ENCODE results near the gene MICALL1. TPM values are rescaled to one million over a fixed set of nuclear protein-coding genes. Genes with fewer than 3 reads are reported as not detected.

The MICALL1 gene
- total RNA-seq, 1 donor from 2014 or later, result 29.1 TPM

DNA sequence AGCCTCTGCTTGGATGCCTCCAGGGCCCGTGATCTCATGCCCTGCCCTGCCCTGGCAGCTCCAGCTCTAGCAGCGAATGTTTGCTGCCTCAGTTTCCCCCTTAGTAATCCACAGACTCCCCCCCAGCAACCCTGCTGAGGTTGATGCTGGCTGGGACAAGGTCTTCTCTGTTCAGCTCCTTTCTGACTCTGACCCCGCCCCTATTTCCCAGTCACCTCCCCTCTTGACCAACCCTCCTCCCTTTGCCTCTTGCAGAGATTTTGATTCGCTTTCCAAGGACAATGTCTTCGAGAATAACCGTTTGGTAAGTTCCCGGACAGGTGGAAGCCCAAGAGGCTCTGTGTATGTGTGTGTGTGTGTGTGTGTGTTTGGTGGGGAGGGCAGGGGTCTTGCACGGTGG, 5.6 kb downstream of the MICALL1 start:
- peaks cover 12% of the 10 kb centered on the region for H3K4me1 Mint-ChIP-seq (ENCODE audit: low read depth)
- H3K27ac Mint-ChIP-seq, result no peak overlapping the region
- intact Hi-C loops (cut with micrococcal nuclease), result no loop called here
- no peaks in the 10 kb centered on the region for H3K9me3 Mint-ChIP-seq
- H3K36me3 Mint-ChIP-seq (ENCODE audit: low read depth), result peaks cover 3% of the 10 kb centered on the region
- H3K4me3 Mint-ChIP-seq (ENCODE audit: low read depth), result no peak overlapping the region
- DNase-seq (ENCODE audit: low spot score), result no peak
- no peaks in the 10 kb centered on the region for H3K27me3 Mint-ChIP-seq (ENCODE audit: low read depth)

DNA sequence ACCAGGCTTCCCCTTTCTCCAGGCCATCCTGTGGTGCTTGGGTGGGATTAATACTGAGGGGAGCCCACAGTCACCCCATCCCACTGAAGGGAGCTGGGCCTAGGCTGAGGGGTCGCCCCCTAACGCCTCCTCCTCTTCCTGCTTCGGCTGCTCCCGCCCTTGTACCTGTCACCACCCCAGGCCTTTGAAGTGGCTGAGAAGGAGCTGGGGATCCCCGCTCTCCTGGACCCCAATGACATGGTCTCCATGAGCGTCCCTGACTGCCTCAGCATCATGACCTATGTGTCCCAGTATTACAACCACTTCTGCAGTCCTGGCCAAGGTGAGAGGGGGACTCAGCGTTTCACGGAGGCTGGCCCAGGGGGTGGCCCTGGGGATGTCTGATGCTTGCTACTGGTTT, 6.1 kb downstream of the MICALL1 start:
- Mint-ChIP-seq H3K27ac (no peak overlapping the region), H3K27me3 (ENCODE audit: low read depth) (no peaks in the 10 kb centered on the region), H3K9me3 (no peaks in the 10 kb centered on the region), H3K36me3 (ENCODE audit: low read depth) (peaks cover 3% of the 10 kb centered on the region), H3K4me1 (ENCODE audit: low read depth) (peaks cover 8% of the 10 kb centered on the region), H3K4me3 (ENCODE audit: low read depth) (no peak overlapping the region)
- no peak for DNase-seq (ENCODE audit: low spot score)
- intact Hi-C loops (cut with micrococcal nuclease), result no loop called here

DNA sequence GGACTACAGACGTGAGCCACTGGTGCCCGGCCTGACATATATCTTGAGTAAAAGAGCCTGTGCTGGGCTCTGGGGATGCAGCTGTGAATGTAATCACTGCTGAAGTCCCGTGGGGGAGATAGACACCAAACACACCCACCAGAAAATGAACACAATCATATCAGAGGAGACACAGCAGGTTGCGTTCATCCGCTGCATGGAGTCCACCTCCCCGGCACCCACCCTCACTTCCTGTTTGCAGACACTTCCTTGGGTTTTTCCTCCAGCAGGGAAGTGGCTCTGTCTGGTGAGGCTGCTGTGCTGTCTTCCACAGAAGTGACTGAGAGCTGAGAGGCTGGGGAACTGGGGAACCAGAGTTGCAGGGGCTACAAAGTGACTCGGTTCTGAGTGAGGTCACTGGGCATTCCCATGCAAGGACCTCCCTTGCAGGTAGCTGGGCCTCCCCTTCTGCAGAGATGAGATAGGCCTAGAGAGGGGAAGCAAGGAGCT, 7.2 kb downstream of the MICALL1 start:
- peaks cover 3% of the 10 kb centered on the region for H3K36me3 Mint-ChIP-seq (ENCODE audit: low read depth)
- H3K9me3 Mint-ChIP-seq, result no peaks in the 10 kb centered on the region
- H3K4me1 Mint-ChIP-seq (ENCODE audit: low read depth), result no peaks in the 10 kb centered on the region
- intact Hi-C loops (cut with micrococcal nuclease), result no loop called here
- H3K4me3 Mint-ChIP-seq (ENCODE audit: low read depth), result no peak overlapping the region
- DNase-seq (ENCODE audit: low spot score), result no peak
- no peak overlapping the region for H3K27ac Mint-ChIP-seq
- no peaks in the 10 kb centered on the region for H3K27me3 Mint-ChIP-seq (ENCODE audit: low read depth)

DNA sequence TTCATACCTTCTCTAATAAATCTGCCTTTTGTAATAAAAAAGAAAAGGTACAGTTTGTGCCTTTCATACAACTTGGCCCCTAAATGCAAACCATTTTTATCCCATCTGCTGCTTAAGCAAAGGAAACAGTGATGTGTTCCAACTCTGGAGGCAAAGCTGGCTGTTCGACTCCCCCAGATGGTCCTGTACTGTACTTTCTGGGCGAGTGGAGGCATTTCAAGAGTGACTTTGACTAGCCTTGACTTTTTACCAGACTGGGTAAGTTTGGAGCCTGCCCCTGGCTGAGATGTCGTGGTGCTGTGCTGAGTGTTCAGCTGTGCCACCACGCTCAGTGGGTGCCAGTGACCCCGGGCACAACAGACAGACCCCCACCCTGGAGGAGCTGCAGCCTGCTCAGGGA, 10.2 kb downstream of the MICALL1 start:
- Mint-ChIP-seq H3K27ac (no peak overlapping the region), H3K36me3 (ENCODE audit: low read depth) (peaks cover 7% of the 10 kb centered on the region), H3K4me1 (ENCODE audit: low read depth) (peaks cover 5% of the 10 kb centered on the region), H3K9me3 (no peaks in the 10 kb centered on the region), H3K4me3 (ENCODE audit: low read depth) (no peak overlapping the region), H3K27me3 (ENCODE audit: low read depth) (no peaks in the 10 kb centered on the region)
- DNase-seq (ENCODE audit: low spot score), result no peak
- intact Hi-C loops (cut with micrococcal nuclease), result no loop called here

DNA sequence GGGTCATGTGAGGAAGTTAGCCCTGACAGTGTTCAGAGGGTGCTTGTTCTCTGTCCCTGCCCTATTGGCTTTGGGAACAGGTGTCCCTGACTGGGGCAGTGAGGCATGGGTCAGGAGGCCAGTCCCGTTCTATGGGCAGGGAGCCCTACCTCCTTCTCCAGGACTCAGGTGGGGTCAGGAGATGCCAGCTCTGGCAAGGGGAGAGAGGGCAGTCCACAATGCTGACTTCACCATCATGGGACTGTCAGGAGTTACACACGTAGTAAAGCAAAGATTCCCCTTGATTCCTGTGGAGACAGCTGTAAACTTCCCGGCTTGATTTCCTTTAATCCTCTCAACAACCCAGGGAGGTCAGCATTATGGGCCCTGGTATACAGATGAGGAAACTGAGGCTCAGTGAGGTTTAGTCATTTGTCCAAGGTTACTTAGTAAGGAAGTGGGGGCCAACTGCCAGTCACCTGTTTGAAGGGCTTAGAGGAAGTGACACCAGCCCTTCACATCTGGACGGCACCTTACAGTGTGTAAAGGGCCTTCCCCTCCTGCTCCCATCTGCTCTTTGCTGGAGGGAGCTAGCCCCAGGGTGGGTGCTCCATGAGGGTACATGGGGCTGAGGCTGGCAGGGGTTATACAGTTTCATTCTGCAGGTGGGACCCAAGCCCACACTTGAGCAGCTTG, 11.9 kb downstream of the MICALL1 start:
- Mint-ChIP-seq H3K27ac (no peak overlapping the region), H3K9me3 (no peaks in the 10 kb centered on the region), H3K4me1 (ENCODE audit: low read depth) (peaks cover 5% of the 10 kb centered on the region), H3K4me3 (ENCODE audit: low read depth) (no peak overlapping the region), H3K36me3 (ENCODE audit: low read depth) (peaks cover 10% of the 10 kb centered on the region), H3K27me3 (ENCODE audit: low read depth) (no peaks in the 10 kb centered on the region)
- no peak for DNase-seq (ENCODE audit: low spot score)
- intact Hi-C loops (cut with micrococcal nuclease), result no loop called here

DNA sequence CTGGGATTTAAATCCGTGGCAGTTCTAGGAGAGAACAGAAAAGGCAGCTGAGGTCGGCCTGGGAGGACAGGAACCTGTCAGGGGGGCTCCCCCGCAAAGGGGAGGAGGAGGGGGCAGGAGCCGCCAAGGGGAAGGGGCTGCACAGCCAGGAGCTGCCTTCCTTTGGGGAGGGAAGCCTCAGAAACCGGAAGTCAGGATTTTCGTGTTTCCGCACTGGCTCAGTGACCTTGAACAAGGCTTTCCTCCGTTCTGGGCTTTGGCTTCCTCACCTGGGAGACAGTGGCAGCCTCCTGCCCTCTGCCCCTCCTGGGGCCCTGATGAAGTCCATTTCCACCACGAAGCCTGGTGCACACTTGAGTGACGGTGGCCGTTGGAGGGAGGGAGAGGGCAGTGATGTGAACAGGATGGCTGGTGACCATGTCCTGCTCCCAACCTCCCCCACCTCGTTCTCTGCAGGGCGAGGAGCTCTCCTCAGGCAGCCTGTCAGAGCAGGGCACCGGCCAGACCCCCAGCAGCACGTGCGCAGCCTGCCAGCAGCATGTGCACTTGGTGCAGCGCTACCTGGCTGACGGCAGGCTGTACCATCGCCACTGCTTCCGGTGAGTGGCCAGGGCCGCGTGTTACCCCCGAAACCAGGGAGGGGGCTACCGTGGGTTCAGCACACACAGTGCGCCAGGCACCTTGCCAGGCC, 12.6 kb downstream of the MICALL1 start:
- Mint-ChIP-seq H3K9me3 (no peaks in the 10 kb centered on the region), H3K36me3 (ENCODE audit: low read depth) (peaks cover 11% of the 10 kb centered on the region), H3K4me1 (ENCODE audit: low read depth) (peaks cover 5% of the 10 kb centered on the region), H3K27ac (no peak overlapping the region), H3K4me3 (ENCODE audit: low read depth) (no peak overlapping the region), H3K27me3 (ENCODE audit: low read depth) (no peaks in the 10 kb centered on the region)
- DNase-seq (ENCODE audit: low spot score), result no peak
- intact Hi-C loops (cut with micrococcal nuclease), result no loop called here

DNA sequence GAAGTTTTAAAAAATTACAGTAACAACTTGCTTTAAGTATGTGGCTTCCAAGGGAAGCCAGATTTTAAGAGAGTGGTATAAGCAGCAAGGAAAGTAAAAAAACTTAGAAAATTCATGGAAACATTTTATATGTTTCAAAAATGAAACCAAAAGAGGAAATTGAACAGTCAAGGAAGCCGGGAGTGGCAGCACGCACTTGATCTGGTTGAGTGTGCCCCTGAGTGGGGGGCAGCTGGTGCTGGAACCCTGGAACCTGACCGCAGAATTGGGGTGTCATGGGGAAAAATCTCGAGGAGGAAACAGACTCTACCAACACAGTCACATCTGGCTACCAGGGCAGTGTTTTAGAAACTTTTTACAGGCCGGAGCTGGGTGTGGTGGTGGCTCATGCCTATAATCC, 14.0 kb downstream of the MICALL1 start:
- DNase-seq (ENCODE audit: low spot score), result no peak
- Mint-ChIP-seq H3K9me3 (no peaks in the 10 kb centered on the region), H3K27me3 (ENCODE audit: low read depth) (no peaks in the 10 kb centered on the region), H3K4me3 (ENCODE audit: low read depth) (peak overlapping the region; percentile 47), H3K4me1 (ENCODE audit: low read depth) (peaks cover 5% of the 10 kb centered on the region), H3K27ac (peak overlapping the region; percentile 82), H3K36me3 (ENCODE audit: low read depth) (peaks cover 11% of the 10 kb centered on the region)
- intact Hi-C loops (cut with micrococcal nuclease), result no loop called here

DNA sequence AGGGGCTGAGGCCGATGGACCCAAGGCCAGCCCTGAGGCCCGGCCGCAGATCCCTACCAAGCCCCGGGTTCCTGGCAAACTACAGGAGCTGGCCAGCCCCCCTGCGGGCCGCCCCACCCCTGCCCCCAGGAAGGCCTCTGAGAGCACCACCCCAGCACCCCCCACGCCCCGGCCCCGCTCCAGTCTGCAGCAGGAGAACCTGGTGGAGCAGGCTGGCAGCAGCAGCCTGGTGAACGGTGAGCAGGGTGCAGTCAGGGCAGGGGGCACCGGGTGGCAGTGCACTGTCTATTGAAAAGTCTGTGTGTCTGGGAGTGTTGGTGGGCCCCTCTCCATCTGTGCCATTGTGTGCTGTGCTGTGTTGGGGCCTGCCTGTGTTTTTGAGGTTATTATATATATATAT, 16.1 kb downstream of the MICALL1 start:
- H3K36me3 Mint-ChIP-seq (ENCODE audit: low read depth), result peaks cover 11% of the 10 kb centered on the region
- H3K27ac Mint-ChIP-seq, result no peak overlapping the region
- no peaks in the 10 kb centered on the region for H3K27me3 Mint-ChIP-seq (ENCODE audit: low read depth)
- no peak for DNase-seq (ENCODE audit: low spot score)
- intact Hi-C loops (cut with micrococcal nuclease), result no loop called here
- H3K9me3 Mint-ChIP-seq, result no peaks in the 10 kb centered on the region
- peaks cover 5% of the 10 kb centered on the region for H3K4me1 Mint-ChIP-seq (ENCODE audit: low read depth)
- no peak overlapping the region for H3K4me3 Mint-ChIP-seq (ENCODE audit: low read depth)

DNA sequence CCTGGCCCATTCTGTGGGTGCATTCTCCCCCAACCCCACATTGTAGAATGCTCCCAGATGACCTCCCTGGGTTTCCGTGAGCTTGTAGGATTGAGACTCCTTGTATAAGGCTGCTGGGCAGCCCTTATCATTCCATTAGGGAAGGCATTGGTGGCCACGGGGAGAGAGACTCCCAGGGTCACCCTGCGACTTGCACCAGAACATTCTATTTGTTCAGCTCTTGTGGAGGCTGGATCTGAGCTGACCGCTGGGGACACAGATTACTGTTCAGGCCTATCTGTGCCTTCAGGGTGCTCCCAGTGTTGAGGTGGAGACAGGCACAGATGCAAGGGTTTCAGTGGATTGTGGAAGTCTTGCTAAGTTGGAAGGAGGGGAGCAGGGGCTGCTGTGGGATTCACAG, 17.8 kb downstream of the MICALL1 start:
- Mint-ChIP-seq H3K4me1 (ENCODE audit: low read depth) (peaks cover 5% of the 10 kb centered on the region), H3K27me3 (ENCODE audit: low read depth) (no peaks in the 10 kb centered on the region), H3K27ac (no peak overlapping the region), H3K4me3 (ENCODE audit: low read depth) (no peak overlapping the region), H3K9me3 (no peaks in the 10 kb centered on the region), H3K36me3 (ENCODE audit: low read depth) (peaks cover 16% of the 10 kb centered on the region)
- no peak for DNase-seq (ENCODE audit: low spot score)
- intact Hi-C loops (cut with micrococcal nuclease), result no loop called here

DNA sequence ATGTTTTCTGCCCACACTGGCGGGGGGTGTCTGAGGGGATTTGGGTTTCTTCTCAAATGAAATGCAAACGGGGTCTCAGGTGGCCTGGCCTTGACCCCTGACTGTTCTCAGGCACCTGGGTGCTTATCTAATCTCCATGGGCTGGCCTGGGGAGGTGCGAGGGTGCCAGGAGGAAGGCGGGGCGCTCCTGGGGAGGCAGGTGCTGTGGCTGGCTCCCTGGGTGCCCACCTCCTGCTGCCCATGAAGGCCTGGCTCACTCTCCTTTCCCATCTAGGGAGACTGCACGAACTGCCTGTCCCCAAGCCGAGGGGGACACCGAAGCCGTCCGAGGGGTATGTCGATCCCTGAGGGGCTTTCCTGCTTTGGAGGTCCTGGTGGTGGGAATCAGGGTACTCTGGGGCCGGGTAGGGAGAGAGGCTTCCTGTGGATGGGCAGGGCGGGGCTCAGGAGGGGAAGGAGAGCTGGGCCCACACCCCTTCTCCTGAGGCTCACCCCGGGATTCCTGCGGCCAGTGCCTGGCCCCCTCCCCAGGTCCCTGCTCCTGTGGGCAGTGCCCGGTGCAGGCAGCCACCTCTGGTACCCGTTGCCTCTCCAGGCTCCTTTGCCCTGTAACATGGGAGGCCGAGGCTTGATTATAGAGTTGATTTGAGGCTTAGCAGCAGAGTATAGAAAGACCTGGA, 18.4 kb downstream of the MICALL1 start:
- intact Hi-C loops (cut with micrococcal nuclease), result no loop called here
- Mint-ChIP-seq H3K4me1 (ENCODE audit: low read depth) (peaks cover 5% of the 10 kb centered on the region), H3K27me3 (ENCODE audit: low read depth) (no peaks in the 10 kb centered on the region), H3K36me3 (ENCODE audit: low read depth) (peaks cover 19% of the 10 kb centered on the region), H3K9me3 (no peaks in the 10 kb centered on the region), H3K4me3 (ENCODE audit: low read depth) (no peak overlapping the region), H3K27ac (no peak overlapping the region)
- no peak for DNase-seq (ENCODE audit: low spot score)

DNA sequence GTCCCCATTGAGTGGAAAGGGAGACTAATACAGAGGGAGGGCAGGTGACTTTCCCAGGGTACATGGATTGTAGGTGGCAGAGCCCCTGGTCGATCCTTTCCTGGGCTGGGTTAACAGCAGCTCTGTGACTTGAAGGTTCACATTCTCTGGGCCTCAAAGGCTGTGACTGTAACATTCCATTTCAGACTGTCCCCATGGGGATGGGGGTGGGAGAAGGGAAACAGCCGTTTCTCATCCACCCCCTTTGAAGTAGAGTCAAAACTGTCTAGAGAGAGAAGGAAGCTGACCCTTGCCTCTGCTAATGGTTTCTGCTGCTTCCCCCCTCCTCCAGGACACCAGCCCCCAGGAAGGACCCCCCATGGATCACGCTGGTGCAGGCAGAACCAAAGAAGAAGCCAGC, 19.2 kb downstream of the MICALL1 start:
- Mint-ChIP-seq H3K36me3 (ENCODE audit: low read depth) (peaks cover 14% of the 10 kb centered on the region), H3K4me3 (ENCODE audit: low read depth) (no peak overlapping the region), H3K9me3 (no peaks in the 10 kb centered on the region), H3K4me1 (ENCODE audit: low read depth) (no peaks in the 10 kb centered on the region), H3K27ac (no peak overlapping the region), H3K27me3 (ENCODE audit: low read depth) (no peaks in the 10 kb centered on the region)
- intact Hi-C loops (cut with micrococcal nuclease), result no loop called here
- DNase-seq (ENCODE audit: low spot score), result no peak

DNA sequence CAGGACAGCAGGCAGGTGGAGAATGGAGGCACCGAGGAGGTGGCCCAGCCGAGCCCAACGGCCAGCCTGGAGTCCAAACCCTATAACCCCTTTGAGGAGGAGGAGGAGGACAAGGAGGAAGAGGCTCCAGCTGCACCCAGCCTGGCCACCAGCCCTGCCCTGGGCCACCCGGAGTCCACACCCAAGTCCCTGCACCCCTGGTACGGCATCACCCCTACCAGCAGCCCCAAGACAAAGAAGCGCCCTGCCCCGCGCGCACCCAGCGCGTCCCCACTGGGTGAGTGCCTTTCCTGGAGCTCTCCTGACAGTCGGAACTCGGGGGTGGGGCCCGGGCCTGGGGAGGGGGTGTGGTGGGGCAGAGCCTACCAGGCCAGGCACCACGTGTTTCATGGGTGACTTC, 19.7 kb downstream of the MICALL1 start:
- intact Hi-C loops (cut with micrococcal nuclease), result no loop called here

DNA sequence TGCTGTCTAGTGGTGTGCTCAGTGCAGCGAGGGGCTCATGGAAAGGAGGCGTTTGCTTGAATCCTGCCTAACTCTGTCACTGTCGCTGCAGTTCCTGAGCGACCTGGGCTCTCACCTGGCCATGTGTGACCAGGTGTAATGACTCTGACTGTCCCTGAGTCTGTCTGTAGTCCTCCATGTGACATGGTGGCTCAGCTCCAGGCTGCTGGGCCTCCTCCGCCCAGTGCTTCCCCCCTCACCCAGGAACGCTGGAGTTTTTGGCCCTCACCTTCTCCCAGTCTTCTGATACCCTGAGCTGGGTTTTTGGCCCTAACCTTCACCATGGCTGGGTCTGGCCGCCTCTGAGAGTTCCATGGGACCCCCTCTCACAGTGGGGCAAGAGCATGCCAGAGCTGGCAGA, 20.3 kb downstream of the MICALL1 start:
- no peak for DNase-seq (ENCODE audit: low spot score)
- intact Hi-C loops (cut with micrococcal nuclease), result no loop called here
- Mint-ChIP-seq H3K36me3 (ENCODE audit: low read depth) (peaks cover 14% of the 10 kb centered on the region), H3K27me3 (ENCODE audit: low read depth) (no peaks in the 10 kb centered on the region), H3K9me3 (no peaks in the 10 kb centered on the region), H3K4me3 (ENCODE audit: low read depth) (no peak overlapping the region), H3K27ac (no peak overlapping the region), H3K4me1 (ENCODE audit: low read depth) (no peaks in the 10 kb centered on the region)

More for the DNA sequence above, 19.7 kb downstream of the MICALL1 start:
- Mint-ChIP-seq H3K36me3 (ENCODE audit: low read depth) (peaks cover 14% of the 10 kb centered on the region), H3K27ac (no peak overlapping the region), H3K27me3 (ENCODE audit: low read depth) (no peaks in the 10 kb centered on the region), H3K9me3 (no peaks in the 10 kb centered on the region), H3K4me1 (ENCODE audit: low read depth) (no peaks in the 10 kb centered on the region), H3K4me3 (ENCODE audit: low read depth) (no peak overlapping the region)
- DNase-seq (ENCODE audit: low spot score), result no peak

All from activated T-helper 2 cell treated with anti-CD3 and anti-CD28 coated beads, Interferon-gamma antibody, Interleukin-2, Interleukin-4, amounts not matched to agents 10 μg/mL and 5 μg/mL and 100 μg/mL, durations not matched to agents 14 hours and 24 hours and 36 hours (primary cell).